ENCODE measurements around the gene RXRG. TPM values are rescaled to one million over a fixed set of nuclear protein-coding genes. Genes with fewer than 3 reads are reported as not detected.

Gene RXRG
- total RNA-seq: not detected in 2 replicates

DNA sequence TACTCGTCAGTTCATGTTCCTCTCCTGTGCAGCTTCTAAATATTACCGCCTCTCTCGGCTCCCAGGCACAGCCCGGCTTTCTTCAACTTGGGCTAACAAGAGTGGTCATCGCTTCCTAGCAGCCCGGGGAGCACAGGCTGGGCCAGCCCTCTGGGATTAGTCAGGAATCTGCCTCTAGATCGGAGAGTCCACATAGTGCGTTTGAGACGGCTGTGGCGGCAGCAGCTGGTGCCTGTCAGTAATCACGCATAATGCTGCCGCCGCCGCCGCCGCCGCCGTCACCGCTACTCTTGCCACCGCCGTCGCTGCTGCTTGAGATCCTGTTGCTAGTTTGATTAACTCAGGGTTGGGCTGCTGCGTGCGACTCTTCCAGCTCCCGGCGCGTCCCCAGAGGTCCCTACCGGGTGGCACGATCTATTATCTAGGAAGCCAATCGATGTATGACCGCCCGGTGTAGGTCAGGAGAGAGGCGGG, at the start of gene RXRG:
TSS of gene RXRG (minus strand) at position 230 of the 474 bp plus-strand sequence. CDS start 233 bp downstream, outside the sequence.

DNA sequence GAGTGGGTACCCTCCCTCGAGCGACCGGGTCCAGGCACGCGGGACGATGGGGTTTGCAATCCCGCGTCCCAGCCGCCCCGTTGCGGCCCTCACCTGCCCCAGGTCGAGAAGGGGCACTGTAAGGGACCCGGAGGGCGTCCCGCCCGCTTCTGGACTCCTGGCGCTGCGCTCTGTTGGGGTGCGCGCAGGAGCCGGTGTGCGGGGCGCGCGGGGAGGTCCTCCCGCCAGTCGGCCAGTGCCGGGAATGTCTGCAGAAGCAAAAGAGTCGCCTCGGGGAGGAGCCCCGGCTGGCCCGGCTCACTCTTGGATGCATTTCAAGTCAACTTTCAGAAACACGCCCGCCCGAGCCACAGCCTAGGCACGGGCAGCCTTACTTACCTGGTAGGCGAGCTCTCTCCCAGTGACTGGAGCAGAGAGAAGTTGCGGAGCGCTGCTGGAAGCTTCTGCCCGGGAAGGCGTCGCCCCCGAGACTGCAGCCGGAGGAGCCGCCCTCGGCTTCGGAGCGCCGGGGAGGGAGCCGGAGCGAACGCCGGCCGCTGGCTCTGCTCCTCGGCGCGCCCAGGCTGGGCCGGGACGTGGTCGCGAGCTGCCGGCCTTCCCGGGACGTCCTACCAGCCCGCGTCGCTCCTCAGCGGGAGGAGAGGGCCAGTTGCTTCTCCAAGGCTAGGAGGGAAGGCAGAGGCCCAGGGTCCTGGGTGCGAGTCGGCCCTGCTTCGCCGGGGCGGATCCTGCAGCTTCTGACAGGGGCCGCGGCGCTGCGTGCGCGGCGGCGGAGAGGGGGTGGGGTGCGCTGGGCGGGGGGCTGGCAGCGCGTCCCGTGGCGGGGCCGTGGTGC, 88.7 kb downstream of the RXRG start, which contains the start of gene LMX1A:
TSS of gene LMX1A (minus strand) at position 739 of the 835 bp plus-strand sequence. CDS start 1,156 bp downstream, outside the sequence.

Other genes with a start within 250 kb of the RXRG start
- gene LMX1A, start 88.4 kb downstream of the RXRG start, total RNA-seq: not detected in 2 replicates
- gene LRRC52, start 98.9 kb upstream of the RXRG start, total RNA-seq: not detected in 2 replicates
- 178 and 193 TPM in 2 replicates for gene MGST3, start 186.1 kb upstream of the RXRG start, total RNA-seq

All from hair follicle dermal papilla cell (primary cell).